GM23338 (cell line): Measurements from ENCODE around the gene MLLT11. TPM values are rescaled to one million over a fixed set of nuclear protein-coding genes. Genes with fewer than 3 reads are reported as not detected.

ENCODE experiments used
- ATAC-seq: fragments of 200-7000 bp; cut with Tn5 transposase; 3 replicates; pipeline ENCODE4 v1.9.1; 2020
- DNase-seq: peaks from one replicate; pipeline ENCODE4 v3.0.0-alpha.2; 2015; ENCODE audit warnings: low spot score
- H2AFZ ChIP-seq: fragments of 200-600 bp; sonication (generic); 2 replicates; pipeline ENCODE4 v1.8.0; 2016; ENCODE audit warnings: antibody characterized with exemption, mild to moderate bottlenecking, moderate library complexity
- H3F3A ChIP-seq: fragments of 200-600 bp; sonication (generic); replicated peaks from 2 replicates; pipeline ENCODE4 v1.8.0; 2017; ENCODE audit warnings: antibody characterized with exemption, mixed run types, low read depth
- H3K27ac ChIP-seq: fragments of 200-600 bp; sonication (generic); 2 replicates; pipeline ENCODE4 v1.6.1; 2016; ENCODE audit warnings: low read depth
- H3K27me3 ChIP-seq: fragments of 200-600 bp; sonication (generic); 2 replicates; pipeline ENCODE4 v1.8.0; 2016; ENCODE audit warnings: mild to moderate bottlenecking, mixed run types, moderate library complexity; ENCODE audit not compliant: insufficient read depth
- H3K36me3 ChIP-seq: fragments of 200-600 bp; sonication (generic); 2 replicates; pipeline ENCODE4 v1.8.0; 2016; ENCODE audit warnings: mild to moderate bottlenecking; ENCODE audit not compliant: insufficient read depth
- H3K4me1 ChIP-seq: fragments of 200-600 bp; sonication (generic); 2 replicates; pipeline ENCODE4 v1.8.0; 2016; ENCODE audit warnings: mild to moderate bottlenecking, moderate library complexity; ENCODE audit not compliant: insufficient read depth
- H3K4me2 ChIP-seq: fragments of 200-600 bp; sonication (generic); 2 replicates; pipeline ENCODE4 v1.7.1; 2017; ENCODE audit warnings: mixed run types
- H3K4me3 ChIP-seq: fragments of 200-600 bp; sonication (generic); 2 replicates; pipeline ENCODE4 v1.6.1; 2016; ENCODE audit warnings: mixed run types
- H3K79me2 ChIP-seq: fragments of 200-600 bp; sonication (generic); replicated peaks from 2 replicates; pipeline ENCODE4 v1.8.0; 2017; ENCODE audit warnings: mild to moderate bottlenecking; ENCODE audit not compliant: insufficient read depth
- H3K9me2 ChIP-seq: fragments of 200-600 bp; sonication (generic); 2 replicates; pipeline ENCODE4 v1.8.0; 2017; ENCODE audit not compliant: insufficient read depth
- H4K20me1 ChIP-seq: fragments of 200-600 bp; sonication (generic); replicated peaks from 2 replicates; pipeline ENCODE4 v1.8.0; 2017; ENCODE audit warnings: mild to moderate bottlenecking; ENCODE audit not compliant: insufficient read depth
- H3K27ac Mint-ChIP-seq: 2 replicates; pipeline ENCODE4 v1.8.0; 2020; ENCODE audit warnings: inconsistent platforms, mild to moderate bottlenecking, moderate library complexity, mixed read lengths
- H3K27me3 Mint-ChIP-seq: 3 replicates; pipeline ENCODE4 v1.8.0; 2022; ENCODE audit warnings: low read depth, mild to moderate bottlenecking, moderate library complexity, mixed read lengths, inconsistent platforms; ENCODE audit not compliant: insufficient read depth, poor library complexity
- H3K36me3 Mint-ChIP-seq: 3 replicates; pipeline ENCODE4 v1.8.0; 2021; ENCODE audit warnings: low read depth, mild to moderate bottlenecking, inconsistent platforms, moderate library complexity, mixed read lengths
- H3K4me1 Mint-ChIP-seq: 3 replicates; pipeline ENCODE4 v1.8.0; 2020; ENCODE audit warnings: mild to moderate bottlenecking, inconsistent platforms, mixed read lengths
- H3K4me3 Mint-ChIP-seq: 3 replicates; pipeline ENCODE4 v1.8.0; 2021; ENCODE audit warnings: moderate library complexity, mild to moderate bottlenecking, inconsistent platforms, mixed read lengths
- H3K9me3 Mint-ChIP-seq: 3 replicates; pipeline ENCODE4 v1.8.0; 2020; ENCODE audit warnings: moderate library complexity, mild to moderate bottlenecking, inconsistent platforms, mixed read lengths
- CREB1 ChIP-seq: fragments of 250-450 bp; sonication (Bioruptor Pico); IDR thresholded peaks from 2 replicates; pipeline ENCODE4 v1.5.0; 2020; ENCODE audit warnings: low read depth, mild to moderate bottlenecking, moderate library complexity
- EZH2phosphoT487 ChIP-seq: fragments of 200-600 bp; sonication (generic); IDR thresholded peaks from one replicate; pipeline ENCODE4 v1.8.1; 2018; ENCODE audit warnings: antibody characterized with exemption; ENCODE audit not compliant: unreplicated experiment
- REST ChIP-seq: IDR thresholded peaks from one replicate; pipeline ENCODE4 v1.6.1; 2018; ENCODE audit warnings: antibody characterized with exemption; ENCODE audit not compliant: unreplicated experiment
- ZNF462 ChIP-seq: fragments of 250-450 bp; sonication (Bioruptor Pico); IDR thresholded peaks from 2 replicates; pipeline ENCODE4 v1.5.0; 2020; ENCODE audit warnings: mild to moderate bottlenecking, moderate library complexity
- polyA plus RNA-seq: library from polyadenylated mRNA; unstranded; fragments of >200 nt; fragmentation: Nextera tagmentation; extraction: Ambion mirVana; gene quantifications from 2 replicates; pipeline ENCODE4 v1.2.1, GENCODE V29; 2016
- total RNA-seq: library from RNA; depleted of rRNA; stranded (reverse); fragments of >200 nt; shearing (Covaris generic); gene quantifications from 2 replicates; pipeline ENCODE4 v1.2.3, GENCODE V29; 2014

MLLT11 gene
- total and polyA plus RNA-seq, 2 experiments from 2014 or later, result 10.6 to 22.6 TPM

- Histone ChIP-seq H3K9me2 (no peaks in the 10 kb centered on the region), H3K79me2 (peaks cover 21% of the 10 kb centered on the region), H3K27me3 (no peaks in the 10 kb centered on the region), H3K4me3 (0 out of 2 replicates have a peak overlapping the region, but pooled peaks have one; percentile 92), H3K4me1 (peaks cover 6% of the 10 kb centered on the region; the same call in 1 of the 2 replicates), H3F3A (peaks cover 28% of the 10 kb centered on the region), H3K27ac (peak overlapping the region; percentile 99; the same call in 1 of the 2 replicates), H4K20me1 (no peaks in the 10 kb centered on the region), H2AFZ (no peak overlapping the region), H3K36me3 (0 out of 2 replicates have a peak, but pooled peaks cover 2% of the 10 kb centered on the region), H3K4me2 (peak overlapping the region; percentile 95; the same call in 1 of the 2 replicates)
- Mint-ChIP-seq H3K27ac (no peak overlapping the region), H3K4me3 (peak overlapping the region; percentile 97), H3K4me1 (peaks cover 14% of the 10 kb centered on the region), H3K9me3 (no peaks in the 10 kb centered on the region), H3K27me3 (peaks cover 13% of the 10 kb centered on the region), H3K36me3 (peaks cover 32% of the 10 kb centered on the region)
- DNase-seq, result no peak
- no peak for TF ChIP-seq ZNF462 (CRISPR knock-in tag)
- no peak for TF ChIP-seq EZH2phosphoT487
- TF ChIP-seq REST, result no peak
- TF ChIP-seq CREB1, result no peak
- ATAC-seq, result no peak
These were observed 8.9 kb downstream of the MLLT11 start for GRCh38 chr1:151069103-151069486.
